H9 (cell line): ENCODE results near the gene CFAP46. TPM values are rescaled to one million over a fixed set of nuclear protein-coding genes. Genes with fewer than 3 reads are reported as not detected.

Experiments used
- DNase-seq: peaks from one replicate; pipeline ENCODE4 v3.0.0-alpha.2; 2017
- H2AFZ ChIP-seq: one replicate; pipeline ENCODE4 v1.6.1; 2013; ENCODE audit warnings: mild to moderate bottlenecking, low read length, control low read depth, moderate library complexity
- H2AK5ac ChIP-seq: 2 replicates; pipeline ENCODE4 v1.6.1; 2013; ENCODE audit warnings: low read length, control low read depth, mixed read lengths; ENCODE audit not compliant: insufficient read length
- H2BK120ac ChIP-seq: one replicate; pipeline ENCODE4 v1.6.1; 2013; ENCODE audit warnings: low read depth, mild to moderate bottlenecking, low read length, control low read depth, inconsistent platforms; ENCODE audit not compliant: poor library complexity, severe bottlenecking
- H2BK12ac ChIP-seq: 2 replicates; pipeline ENCODE4 v1.6.1; 2013; ENCODE audit warnings: low read length, control low read depth, mixed read lengths, low read depth; ENCODE audit not compliant: insufficient read length
- H2BK15ac ChIP-seq: 2 replicates; pipeline ENCODE4 v1.6.1; 2013; ENCODE audit warnings: low read depth, low read length, control low read depth
- H2BK20ac ChIP-seq: one replicate; pipeline ENCODE4 v1.6.1; 2013; ENCODE audit warnings: low read depth, mild to moderate bottlenecking, low read length, control low read depth, inconsistent platforms; ENCODE audit not compliant: poor library complexity, severe bottlenecking
- H2BK5ac ChIP-seq: 2 replicates; pipeline ENCODE4 v1.6.1; 2013; ENCODE audit warnings: low read length, control low read depth, mixed read lengths; ENCODE audit not compliant: insufficient read length
- H3K14ac ChIP-seq: 2 replicates; pipeline ENCODE4 v1.6.1; 2013; ENCODE audit warnings: low read length, control low read depth; ENCODE audit not compliant: insufficient read depth
- H3K18ac ChIP-seq: 2 replicates; pipeline ENCODE4 v1.6.1; 2013; ENCODE audit warnings: low read depth, mild to moderate bottlenecking, mixed read lengths, low read length, control low read depth; ENCODE audit not compliant: insufficient read length
- H3K23ac ChIP-seq: 2 replicates; pipeline ENCODE4 v1.6.1; 2013; ENCODE audit warnings: low read length, control low read depth, mixed read lengths, low read depth; ENCODE audit not compliant: insufficient read length
- H3K23me2 ChIP-seq: 2 replicates; pipeline ENCODE4 v1.6.1; 2013; ENCODE audit warnings: low read depth, mild to moderate bottlenecking, mixed read lengths, low read length, control low read depth; ENCODE audit not compliant: insufficient read length, poor library complexity, severe bottlenecking
- H3K27ac ChIP-seq: 2 replicates; pipeline ENCODE4 v1.5.1; 2013; ENCODE audit warnings: low read length, control low read depth, mixed read lengths, low read depth; ENCODE audit not compliant: insufficient read length
- H3K27me3 ChIP-seq: 2 replicates; pipeline ENCODE4 v1.6.1; 2013; ENCODE audit warnings: low read length, control low read depth, inconsistent platforms; ENCODE audit not compliant: insufficient read depth
- H3K4ac ChIP-seq: 2 replicates; pipeline ENCODE4 v1.6.1; 2013; ENCODE audit warnings: low read depth, mild to moderate bottlenecking, control low read depth, inconsistent platforms, low read length, moderate library complexity
- H3K4me1 ChIP-seq: 2 replicates; pipeline ENCODE4 v1.6.1; 2013; ENCODE audit warnings: low read length, control low read depth, inconsistent platforms; ENCODE audit not compliant: insufficient read depth
- H3K4me2 ChIP-seq: 2 replicates; pipeline ENCODE4 v1.6.1; 2013; ENCODE audit warnings: low read length, control low read depth, mixed read lengths; ENCODE audit not compliant: insufficient read length, insufficient read depth
- H3K56ac ChIP-seq: 2 replicates; pipeline ENCODE4 v1.6.1; 2013; ENCODE audit warnings: low read depth, mild to moderate bottlenecking, mixed read lengths, low read length, control low read depth; ENCODE audit not compliant: insufficient read length
- H3K79me1 ChIP-seq: 2 replicates; pipeline ENCODE4 v1.6.1; 2013; ENCODE audit warnings: low read depth, mild to moderate bottlenecking, moderate library complexity, low read length, control low read depth, inconsistent platforms; ENCODE audit not compliant: insufficient read depth, poor library complexity, severe bottlenecking
- H3K79me2 ChIP-seq: 2 replicates; pipeline ENCODE4 v1.6.1; 2013; ENCODE audit warnings: low read length, control low read depth, inconsistent platforms; ENCODE audit not compliant: insufficient read depth
- H3K9ac ChIP-seq: 2 replicates; pipeline ENCODE4 v1.6.1; 2013; ENCODE audit warnings: low read length, control low read depth, mixed read lengths; ENCODE audit not compliant: insufficient read length; ENCODE audit errors: extremely low read depth
- H3K9me3 ChIP-seq: one replicate; pipeline ENCODE4 v1.6.1; 2013; ENCODE audit warnings: low read depth, low read length, inconsistent platforms; ENCODE audit not compliant: control insufficient read depth
- H3T11ph ChIP-seq: one replicate; pipeline ENCODE4 v1.6.1; 2013; ENCODE audit warnings: mild to moderate bottlenecking, low read length, control low read depth, inconsistent platforms
- H4K20me1 ChIP-seq: one replicate; pipeline ENCODE4 v1.6.1; 2013; ENCODE audit not compliant: control insufficient read depth, insufficient read length, insufficient read depth
- H4K5ac ChIP-seq: 2 replicates; pipeline ENCODE4 v1.6.1; 2013; ENCODE audit warnings: low read depth, mild to moderate bottlenecking, mixed read lengths, low read length, control low read depth; ENCODE audit not compliant: insufficient read length
- H4K8ac ChIP-seq: replicated peaks from 2 replicates; pipeline ENCODE4 v1.6.1; 2013; ENCODE audit warnings: low read length, control low read depth, mixed read lengths, low read depth; ENCODE audit not compliant: insufficient read length
- H4K91ac ChIP-seq: 2 replicates; pipeline ENCODE4 v1.6.1; 2013; ENCODE audit warnings: low read depth, mild to moderate bottlenecking, moderate library complexity, mixed read lengths, low read length, control low read depth; ENCODE audit not compliant: insufficient read length
- H3K27ac Mint-ChIP-seq, 3 experiments: 2 replicates in 2 of 3; 3 replicates in 1 of 3; pipeline ENCODE4 v1.8.0; 2020 to 2021; ENCODE audit warnings: mixed read lengths in 3 of 3, mild to moderate bottlenecking in 1 of 3, moderate library complexity in 1 of 3
- H3K27me3 Mint-ChIP-seq: 2 replicates; pipeline ENCODE4 v1.8.0; 2021; ENCODE audit warnings: low read depth, mild to moderate bottlenecking, moderate library complexity, mixed read lengths
- H3K36me3 Mint-ChIP-seq, 3 experiments: 2 replicates in 2 of 3; 3 replicates in 1 of 3; pipeline ENCODE4 v1.8.0; 2020 to 2021; ENCODE audit warnings: low read depth in 3 of 3, mixed read lengths in 3 of 3; ENCODE audit not compliant: insufficient read depth in 1 of 3
- H3K4me1 Mint-ChIP-seq, 2 experiments: 2 replicates each; pipeline ENCODE4 v1.8.0; 2020; ENCODE audit warnings: mixed read lengths in 2 of 2
- H3K4me3 Mint-ChIP-seq, 2 experiments: 2 replicates in 1 of 2; 3 replicates in 1 of 2; pipeline ENCODE4 v1.8.0; 2020 to 2021; ENCODE audit warnings: mild to moderate bottlenecking in 2 of 2, mixed read lengths in 2 of 2, moderate library complexity in 1 of 2
- H3K9me3 Mint-ChIP-seq, 2 experiments: 2 replicates in 1 of 2; 3 replicates in 1 of 2; pipeline ENCODE4 v1.8.0; 2020; ENCODE audit warnings: mild to moderate bottlenecking in 2 of 2, mixed read lengths in 2 of 2, moderate library complexity in 1 of 2
- WGBS: extraction: QIAGEN DNeasy Blood & Tissue Kit; methylation state at CpG from one replicate; pipeline ENCODE4 v1.1.7; 2013; ENCODE audit warnings: missing lambda C conversion rate, low lambda C conversion rate, mixed read lengths; ENCODE audit not compliant: insufficient read length; ENCODE audit errors: extremely low coverage; 5-methylcytosine and 5-hydroxymethylcytosine counted together
- total RNA-seq: library from RNA; stranded (reverse); gene quantifications from 2 replicates; pipeline ENCODE4 v1.2.1, GENCODE V29; 2021
- TF ChIP-seq, protein P1 (sequence below): fragments of 200-600 bp; sonication (generic); conservative IDR thresholded peaks from 3 replicates; pipeline ENCODE4 v1.8.0; 2021; ENCODE audit warnings: antibody characterized with exemption, mild to moderate bottlenecking

CFAP46 gene
- total RNA-seq, 1 experiment from 2014 or later: 3.1 TPM

DNA sequence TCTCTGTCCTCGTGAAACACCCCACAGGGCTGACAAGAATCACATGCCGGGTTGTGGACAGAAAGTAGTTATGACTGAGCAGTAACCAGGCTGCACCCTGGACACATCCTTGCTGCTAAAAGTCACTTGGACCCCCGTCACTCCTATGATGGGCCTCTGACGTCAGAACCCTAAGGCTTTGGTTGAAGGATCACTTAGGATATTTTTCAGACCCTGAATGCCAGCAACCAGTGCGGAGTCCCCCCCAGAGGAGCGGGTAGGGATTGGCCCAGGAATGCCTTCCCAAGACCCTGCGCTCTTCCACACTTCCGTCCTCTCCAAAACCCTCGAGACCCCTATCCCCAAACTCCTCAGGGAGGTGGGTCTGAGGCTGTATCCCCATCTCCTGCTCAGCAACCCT is 52.1 kb downstream of the CFAP46 start:
- Histone ChIP-seq H3K4ac (no peak overlapping the region), H3K23me2 (peaks cover 3% of the 10 kb centered on the region), H2BK20ac (no peak overlapping the region), H4K20me1 (no peaks in the 10 kb centered on the region), H2AFZ (no peak overlapping the region), H3K4me2 (no peak overlapping the region), H4K91ac (no peak overlapping the region), H3K23ac (no peak overlapping the region), H2BK5ac (no peak overlapping the region), H2BK12ac (no peak overlapping the region), H3K27me3 (no peaks in the 10 kb centered on the region), H3T11ph (no peak overlapping the region), H3K9ac (no peak overlapping the region), H3K27ac (no peak overlapping the region), H3K9me3 (no peaks in the 10 kb centered on the region), H3K56ac (no peak overlapping the region), H3K18ac (no peak overlapping the region), H2BK15ac (no peak overlapping the region), H3K14ac (no peak overlapping the region), H4K8ac (no peak overlapping the region), H3K4me1 (peaks cover 14% of the 10 kb centered on the region; the same call in 1 of the 2 replicates), H3K79me2 (no peaks in the 10 kb centered on the region), H3K79me1 (no peaks in the 10 kb centered on the region), H4K5ac (no peak overlapping the region), H2AK5ac (no peak overlapping the region), H2BK120ac (no peak overlapping the region)
- no peak for DNase-seq
- no CpG with 5 or more reads among the region's 9 CpGs for WGBS
- Mint-ChIP-seq H3K4me1 (peaks cover 41 to 49% of the 10 kb centered on the region in 2 experiments), H3K27ac (0 out of 7 replicates have a peak overlapping the region, but pooled peaks of 1 of the 3 experiments have one; percentile 57), H3K36me3 (no peaks in the 10 kb centered on the region), H3K9me3 (peaks cover 0 to 2% of the 10 kb centered on the region in 2 experiments; a peak in 4 of 5 replicates), H3K27me3 (peaks cover 19% of the 10 kb centered on the region), H3K4me3 (peak overlapping the region in 1 of 2 experiments; percentile 8; a peak in 1 of 5 replicates)
- TF ChIP-seq, protein P1, sequence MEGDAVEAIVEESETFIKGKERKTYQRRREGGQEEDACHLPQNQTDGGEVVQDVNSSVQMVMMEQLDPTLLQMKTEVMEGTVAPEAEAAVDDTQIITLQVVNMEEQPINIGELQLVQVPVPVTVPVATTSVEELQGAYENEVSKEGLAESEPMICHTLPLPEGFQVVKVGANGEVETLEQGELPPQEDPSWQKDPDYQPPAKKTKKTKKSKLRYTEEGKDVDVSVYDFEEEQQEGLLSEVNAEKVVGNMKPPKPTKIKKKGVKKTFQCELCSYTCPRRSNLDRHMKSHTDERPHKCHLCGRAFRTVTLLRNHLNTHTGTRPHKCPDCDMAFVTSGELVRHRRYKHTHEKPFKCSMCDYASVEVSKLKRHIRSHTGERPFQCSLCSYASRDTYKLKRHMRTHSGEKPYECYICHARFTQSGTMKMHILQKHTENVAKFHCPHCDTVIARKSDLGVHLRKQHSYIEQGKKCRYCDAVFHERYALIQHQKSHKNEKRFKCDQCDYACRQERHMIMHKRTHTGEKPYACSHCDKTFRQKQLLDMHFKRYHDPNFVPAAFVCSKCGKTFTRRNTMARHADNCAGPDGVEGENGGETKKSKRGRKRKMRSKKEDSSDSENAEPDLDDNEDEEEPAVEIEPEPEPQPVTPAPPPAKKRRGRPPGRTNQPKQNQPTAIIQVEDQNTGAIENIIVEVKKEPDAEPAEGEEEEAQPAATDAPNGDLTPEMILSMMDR: no peak
